ENCODE measurements around the gene TM4SF20. TPM values are rescaled to one million over a fixed set of nuclear protein-coding genes. Genes with fewer than 3 reads are reported as not detected.

The TM4SF20 gene
- total RNA-seq, 1 experiment from 2014 or later: not detected

DNA sequence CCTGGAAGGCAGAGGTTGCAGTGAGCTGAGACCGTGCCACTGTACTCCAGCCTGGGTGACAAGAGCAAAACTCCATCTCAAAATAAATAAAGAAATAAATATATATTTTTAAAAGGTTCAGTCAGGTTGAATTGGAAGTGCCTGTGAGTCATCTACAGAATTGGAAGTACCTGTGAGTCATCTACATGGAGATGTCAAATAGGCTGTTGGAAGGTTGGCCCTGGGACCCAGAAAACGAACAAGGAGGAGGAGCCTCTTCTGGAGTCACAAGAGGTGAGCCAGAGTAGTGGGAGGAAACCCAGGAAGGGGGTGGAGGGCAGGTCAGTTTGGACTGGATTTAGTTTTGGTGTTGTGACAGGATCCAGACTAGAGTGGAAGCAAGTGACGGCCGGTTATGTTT lies 23.9 kb upstream of the TM4SF20 start:
- Mint-ChIP-seq H3K36me3 (no peaks in the 10 kb centered on the region; the same call in 1 of the 2 replicates), H3K4me3 (no peak overlapping the region), H3K9me3 (no peaks in the 10 kb centered on the region), H3K27me3 (ENCODE audit: low read depth) (no peaks in the 10 kb centered on the region), H3K4me1 (peaks cover 11% of the 10 kb centered on the region), H3K27ac (no peak overlapping the region)
- ATAC-seq: no peak
- TF ChIP-seq ESRRA (CRISPR knock-in tag; IDR thresholded peaks at IDR 0.05; ENCODE audit: borderline replicate concordance): no peak
- TF ChIP-seq SP1 (CRISPR knock-in tag; conservative IDR thresholded peaks at IDR 0.05): no peak
- TF ChIP-seq TP53 (CRISPR knock-in tag; IDR thresholded peaks at IDR 0.05): no peak
- no peak for TF ChIP-seq MLX (CRISPR knock-in tag; IDR thresholded peaks at IDR 0.05)
- TF ChIP-seq NR3C1 (CRISPR knock-in tag; conservative IDR thresholded peaks at IDR 0.05; ENCODE audit: low read depth): no peak
- no peak for TF ChIP-seq RORB (CRISPR knock-in tag; IDR thresholded peaks at IDR 0.05)
- no peak for TF ChIP-seq PRRX2 (CRISPR knock-in tag; IDR thresholded peaks at IDR 0.05)
- no peak for TF ChIP-seq FOXJ3 (CRISPR knock-in tag; IDR thresholded peaks at IDR 0.05; ENCODE audit: borderline replicate concordance)
- TF ChIP-seq MXD4 (CRISPR knock-in tag; IDR thresholded peaks at IDR 0.05; ENCODE audit: borderline replicate concordance): no peak
- no peak for TF ChIP-seq ZNF317 (CRISPR knock-in tag; IDR thresholded peaks at IDR 0.05; ENCODE audit: borderline replicate concordance, low read depth)
- TF ChIP-seq PREB (CRISPR knock-in tag; IDR thresholded peaks at IDR 0.05; ENCODE audit: borderline replicate concordance): no peak
- no peak for TF ChIP-seq RELA (CRISPR knock-in tag; IDR thresholded peaks at IDR 0.05; ENCODE audit: borderline replicate concordance)
- no peak for TF ChIP-seq CREM (CRISPR knock-in tag; IDR thresholded peaks at IDR 0.05)
- TF ChIP-seq FOXK1 (CRISPR knock-in tag; IDR thresholded peaks at IDR 0.05): no peak
- TF ChIP-seq CBFB (CRISPR knock-in tag; IDR thresholded peaks at IDR 0.05; ENCODE audit: low read depth): no peak
- TF ChIP-seq ZNF396 (CRISPR knock-in tag; IDR thresholded peaks at IDR 0.05; ENCODE audit: borderline replicate concordance): no peak
- no peak for TF ChIP-seq TEAD1 (CRISPR knock-in tag; IDR thresholded peaks at IDR 0.05)
- TF ChIP-seq, protein P1, sequence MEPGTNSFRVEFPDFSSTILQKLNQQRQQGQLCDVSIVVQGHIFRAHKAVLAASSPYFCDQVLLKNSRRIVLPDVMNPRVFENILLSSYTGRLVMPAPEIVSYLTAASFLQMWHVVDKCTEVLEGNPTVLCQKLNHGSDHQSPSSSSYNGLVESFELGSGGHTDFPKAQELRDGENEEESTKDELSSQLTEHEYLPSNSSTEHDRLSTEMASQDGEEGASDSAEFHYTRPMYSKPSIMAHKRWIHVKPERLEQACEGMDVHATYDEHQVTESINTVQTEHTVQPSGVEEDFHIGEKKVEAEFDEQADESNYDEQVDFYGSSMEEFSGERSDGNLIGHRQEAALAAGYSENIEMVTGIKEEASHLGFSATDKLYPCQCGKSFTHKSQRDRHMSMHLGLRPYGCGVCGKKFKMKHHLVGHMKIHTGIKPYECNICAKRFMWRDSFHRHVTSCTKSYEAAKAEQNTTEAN (CRISPR knock-in tag; IDR thresholded peaks at IDR 0.05): no peak
- DNase-seq (ENCODE audit: low spot score): no peak
- CTCF ChIA-PET: no interaction called here
- POLR2A ChIA-PET: no interaction called here

- POLR2A ChIA-PET: interaction anchor here (0.6 kb wide), 1 partner anchor 17 kb away, joined by 3 read pairs; no protein-coding TSS in a partner anchor
- Mint-ChIP-seq H3K4me1 (peaks cover 11% of the 10 kb centered on the region), H3K4me3 (no peak overlapping the region), H3K9me3 (no peaks in the 10 kb centered on the region), H3K27ac (no peak overlapping the region), H3K27me3 (ENCODE audit: low read depth) (no peaks in the 10 kb centered on the region), H3K36me3 (no peaks in the 10 kb centered on the region; the same call in 1 of the 2 replicates)
- ATAC-seq (no peak), DNase-seq (ENCODE audit: low spot score) (no peak)
- TF ChIP-seq RORB (CRISPR knock-in tag; IDR thresholded peaks at IDR 0.05): no peak
- TF ChIP-seq JAZF1 (CRISPR knock-in tag; IDR thresholded peaks at IDR 0.05): no peak
- TF ChIP-seq, protein P2, sequence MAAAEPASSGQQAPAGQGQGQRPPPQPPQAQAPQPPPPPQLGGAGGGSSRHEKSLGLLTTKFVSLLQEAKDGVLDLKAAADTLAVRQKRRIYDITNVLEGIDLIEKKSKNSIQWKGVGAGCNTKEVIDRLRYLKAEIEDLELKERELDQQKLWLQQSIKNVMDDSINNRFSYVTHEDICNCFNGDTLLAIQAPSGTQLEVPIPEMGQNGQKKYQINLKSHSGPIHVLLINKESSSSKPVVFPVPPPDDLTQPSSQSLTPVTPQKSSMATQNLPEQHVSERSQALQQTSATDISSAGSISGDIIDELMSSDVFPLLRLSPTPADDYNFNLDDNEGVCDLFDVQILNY (CRISPR knock-in tag; IDR thresholded peaks at IDR 0.05): no peak
- CTCF ChIA-PET: no interaction called here
These were observed 23.2 kb upstream of the TM4SF20 start for GRCh38 chr2:227402321-227402720.

- H3K9me3 Mint-ChIP-seq: no peaks in the 10 kb centered on the region
- H3K36me3 Mint-ChIP-seq: no peaks in the 10 kb centered on the region; the same call in 1 of the 2 replicates
- ChIA-PET CTCF (no interaction called here), POLR2A (interaction anchor here (0.6 kb wide), 1 partner anchor 16 kb away, joined by 3 read pairs; no protein-coding TSS in a partner anchor)
- TF ChIP-seq STAT6 (CRISPR knock-in tag; conservative IDR thresholded peaks at IDR 0.05; ENCODE audit: low read depth) (no peak), NFE2L1 (CRISPR knock-in tag; IDR thresholded peaks at IDR 0.05) (no peak)
- no peaks in the 10 kb centered on the region for H3K27me3 Mint-ChIP-seq (ENCODE audit: low read depth)
- H3K4me3 Mint-ChIP-seq: no peak overlapping the region
- no peak for ATAC-seq
- H3K27ac Mint-ChIP-seq: no peak overlapping the region
- H3K4me1 Mint-ChIP-seq: peaks cover 7% of the 10 kb centered on the region
- no peak for DNase-seq (ENCODE audit: low spot score)
These were observed 22.4 kb upstream of the TM4SF20 start for GRCh38 chr2:227401550-227401949.

Data from WTC11 (cell line).